Measurements from ENCODE around the gene TMX3. TPM values are rescaled to one million over a fixed set of nuclear protein-coding genes. Genes with fewer than 3 reads are reported as not detected.

The TMX3 gene
- total and polyA plus RNA-seq, 7 donors, result 3.0 to 59.5 (median 40.9) TPM

DNA sequence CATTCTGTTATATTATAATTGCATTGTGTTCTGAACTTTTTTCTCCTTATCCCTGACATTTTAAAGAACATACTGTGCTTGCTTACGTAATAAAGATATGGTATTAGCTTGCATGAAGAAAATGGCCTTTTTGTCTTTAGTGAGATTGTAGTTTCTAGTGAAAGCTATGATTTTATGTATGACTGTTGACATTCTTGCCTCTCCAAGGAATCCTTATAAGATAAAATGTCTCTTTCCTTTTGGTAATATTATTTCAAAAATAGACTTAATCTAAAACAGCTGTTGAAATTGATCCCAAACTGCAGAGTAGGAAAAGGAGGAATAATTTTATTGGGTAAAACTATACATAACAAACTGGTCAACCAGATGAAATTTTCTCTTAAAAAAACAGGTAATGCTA, 42.2 kb upstream of the TMX3 start:
- no peak overlapping the region for H3K27ac ChIP-seq
- H3K4me1 ChIP-seq, result no peaks in the 10 kb centered on the region
- DNase-seq, result no peak
- H3K4me3 ChIP-seq, result no peak overlapping the region
- WGBS, 2 donors, result 82 to 86% methylated on average over 1 of the region's 1 CpG
- TF ChIP-seq POLR2A (IDR thresholded peaks at IDR 0.05) (no peak), EP300 (IDR thresholded peaks at IDR 0.05) (no peak), POLR2AphosphoS5 (IDR thresholded peaks at IDR 0.05) (no peak)
- TF ChIP-seq, protein P1, sequence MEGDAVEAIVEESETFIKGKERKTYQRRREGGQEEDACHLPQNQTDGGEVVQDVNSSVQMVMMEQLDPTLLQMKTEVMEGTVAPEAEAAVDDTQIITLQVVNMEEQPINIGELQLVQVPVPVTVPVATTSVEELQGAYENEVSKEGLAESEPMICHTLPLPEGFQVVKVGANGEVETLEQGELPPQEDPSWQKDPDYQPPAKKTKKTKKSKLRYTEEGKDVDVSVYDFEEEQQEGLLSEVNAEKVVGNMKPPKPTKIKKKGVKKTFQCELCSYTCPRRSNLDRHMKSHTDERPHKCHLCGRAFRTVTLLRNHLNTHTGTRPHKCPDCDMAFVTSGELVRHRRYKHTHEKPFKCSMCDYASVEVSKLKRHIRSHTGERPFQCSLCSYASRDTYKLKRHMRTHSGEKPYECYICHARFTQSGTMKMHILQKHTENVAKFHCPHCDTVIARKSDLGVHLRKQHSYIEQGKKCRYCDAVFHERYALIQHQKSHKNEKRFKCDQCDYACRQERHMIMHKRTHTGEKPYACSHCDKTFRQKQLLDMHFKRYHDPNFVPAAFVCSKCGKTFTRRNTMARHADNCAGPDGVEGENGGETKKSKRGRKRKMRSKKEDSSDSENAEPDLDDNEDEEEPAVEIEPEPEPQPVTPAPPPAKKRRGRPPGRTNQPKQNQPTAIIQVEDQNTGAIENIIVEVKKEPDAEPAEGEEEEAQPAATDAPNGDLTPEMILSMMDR (IDR thresholded peaks at IDR 0.05), result no peak
- no peaks in the 10 kb centered on the region for H3K27me3 ChIP-seq
- H3K9me3 ChIP-seq, result peaks cover 0 to 3% (median 0%) of the 10 kb centered on the region in 4 donors
- no peaks in the 10 kb centered on the region for H3K36me3 ChIP-seq
- intact Hi-C loops (cut with DNase I), result no loop called here

DNA sequence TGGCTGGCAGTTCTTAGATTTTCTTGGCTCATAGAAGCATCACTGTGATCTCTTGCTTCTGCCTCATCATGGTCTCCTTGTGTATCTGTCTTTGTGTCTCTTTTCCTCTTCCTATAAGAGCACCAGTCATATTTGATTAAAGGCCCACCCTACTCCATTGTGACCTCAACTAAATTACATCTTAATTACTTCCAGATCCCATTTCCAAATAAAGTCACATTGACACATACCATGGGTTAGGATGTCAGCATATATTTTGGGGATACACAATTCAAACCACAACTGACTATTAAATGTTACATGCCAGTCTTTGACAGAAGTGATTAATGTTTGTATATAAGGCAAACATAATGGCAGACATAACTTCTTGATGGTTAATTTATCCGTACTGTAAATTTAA, 27.3 kb upstream of the TMX3 start:
- H3K9me3 ChIP-seq, result no peaks in the 10 kb centered on the region
- TF ChIP-seq POLR2AphosphoS5 (IDR thresholded peaks at IDR 0.05) (no peak), EP300 (IDR thresholded peaks at IDR 0.05) (no peak), POLR2A (IDR thresholded peaks at IDR 0.05) (no peak)
- TF ChIP-seq, protein P1 (IDR thresholded peaks at IDR 0.05), result no peak
- H3K27me3 ChIP-seq, result no peaks in the 10 kb centered on the region
- intact Hi-C loops (cut with DNase I), result no loop called here
- no peaks in the 10 kb centered on the region for H3K36me3 ChIP-seq
- no peaks in the 10 kb centered on the region for H3K4me1 ChIP-seq
- 86 to 90% methylated on average over 1 of the region's 1 CpG for WGBS, 2 donors
- DNase-seq, result no peak
- no peak overlapping the region for H3K27ac ChIP-seq
- H3K4me3 ChIP-seq, result no peak overlapping the region

DNA sequence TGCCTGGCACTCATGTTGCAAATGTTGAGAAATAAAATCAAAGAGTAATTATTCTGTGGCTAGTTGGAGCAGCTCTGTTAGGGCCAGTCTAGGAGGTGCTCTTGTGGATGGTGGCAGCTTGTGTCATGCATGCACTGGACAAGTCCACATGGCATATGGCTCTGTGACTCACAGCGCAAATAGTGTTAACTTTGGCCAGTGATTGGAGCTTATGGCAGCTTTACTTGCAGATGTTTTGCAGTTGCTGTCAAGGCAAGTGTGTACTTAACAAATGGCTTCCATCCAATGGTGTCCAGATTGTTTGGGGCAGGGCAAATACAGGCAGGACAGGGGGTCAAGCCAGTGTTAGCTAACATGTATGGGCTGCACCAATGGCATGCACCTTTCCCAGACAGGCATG, 26.1 kb upstream of the TMX3 start:
- Histone ChIP-seq H3K4me3 (no peak overlapping the region), H3K27me3 (no peaks in the 10 kb centered on the region), H3K36me3 (no peaks in the 10 kb centered on the region), H3K4me1 (no peaks in the 10 kb centered on the region), H3K27ac (no peak overlapping the region), H3K9me3 (no peaks in the 10 kb centered on the region)
- intact Hi-C loops (cut with DNase I), result no loop called here
- WGBS, 2 donors, result 90 to 96% methylated on average over 1 of the region's 1 CpG
- no peak for DNase-seq
- TF ChIP-seq POLR2A (IDR thresholded peaks at IDR 0.05) (no peak), EP300 (IDR thresholded peaks at IDR 0.05) (no peak), POLR2AphosphoS5 (IDR thresholded peaks at IDR 0.05) (no peak)
- TF ChIP-seq, protein P1 (IDR thresholded peaks at IDR 0.05), result no peak

DNA sequence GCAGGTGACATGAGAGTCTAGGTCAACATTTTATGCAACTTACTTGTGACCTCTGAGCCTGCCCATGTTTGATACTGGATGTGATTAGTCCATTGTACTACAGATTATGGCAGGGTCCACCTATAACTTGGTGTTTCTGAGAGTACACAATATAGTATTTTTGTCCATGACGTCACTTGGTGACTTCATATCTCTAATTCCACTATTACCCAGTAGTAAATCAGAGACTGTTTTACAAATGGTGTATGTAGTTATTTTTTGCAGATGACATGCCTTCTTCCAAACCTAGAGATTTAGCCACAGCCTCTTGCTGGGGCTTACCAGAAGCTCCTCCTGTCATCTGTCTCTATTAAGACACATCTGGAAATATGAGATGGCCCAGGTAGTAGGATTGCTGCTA, 24.6 kb upstream of the TMX3 start:
- Histone ChIP-seq H3K27me3 (no peaks in the 10 kb centered on the region), H3K36me3 (no peaks in the 10 kb centered on the region), H3K27ac (no peak overlapping the region), H3K4me3 (no peak overlapping the region), H3K9me3 (no peaks in the 10 kb centered on the region), H3K4me1 (no peaks in the 10 kb centered on the region)
- intact Hi-C loops (cut with DNase I), result loop anchor here (10.0 kb wide), 1 partner anchor 1525 kb away; no protein-coding TSS in a partner anchor
- TF ChIP-seq, protein P1 (IDR thresholded peaks at IDR 0.05), result no peak
- no peak for TF ChIP-seq POLR2A (IDR thresholded peaks at IDR 0.05)
- no peak for TF ChIP-seq EP300 (IDR thresholded peaks at IDR 0.05)
- TF ChIP-seq POLR2AphosphoS5 (IDR thresholded peaks at IDR 0.05), result no peak
- 76 to 83% methylated on average over 1 of the region's 1 CpG for WGBS, 2 donors
- DNase-seq, result no peak

DNA sequence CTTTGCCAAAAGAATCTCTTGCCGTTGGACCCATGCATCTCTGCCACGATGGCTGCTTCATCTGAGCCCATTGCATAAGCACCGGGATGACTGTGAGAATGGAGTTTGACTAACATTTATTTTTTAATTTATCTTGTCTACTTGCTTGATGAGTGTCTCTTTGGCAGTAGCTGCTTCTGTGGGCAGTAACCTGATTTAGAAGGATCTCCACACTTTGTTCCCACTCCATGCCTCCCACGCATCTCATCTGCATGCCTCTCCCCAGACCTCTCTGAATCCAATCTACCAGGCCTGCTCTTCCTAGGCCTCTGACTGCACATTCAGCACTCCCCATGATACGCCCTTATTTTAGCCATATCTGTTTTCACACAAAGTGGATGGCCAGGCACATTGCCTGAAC, 23.7 kb upstream of the TMX3 start:
- DNase-seq, result no peak
- WGBS, 2 donors, result 91 to 95% methylated on average over 5 of the region's 5 CpGs
- Histone ChIP-seq H3K27ac (no peak overlapping the region), H3K27me3 (no peaks in the 10 kb centered on the region), H3K36me3 (no peaks in the 10 kb centered on the region), H3K9me3 (no peaks in the 10 kb centered on the region), H3K4me1 (no peaks in the 10 kb centered on the region), H3K4me3 (no peak overlapping the region)
- TF ChIP-seq POLR2A (IDR thresholded peaks at IDR 0.05), result no peak
- TF ChIP-seq POLR2AphosphoS5 (IDR thresholded peaks at IDR 0.05), result no peak
- TF ChIP-seq, protein P1 (IDR thresholded peaks at IDR 0.05), result no peak
- intact Hi-C loops (cut with DNase I), result loop anchor here (10.0 kb wide), 1 partner anchor 1524 kb away; no protein-coding TSS in a partner anchor
